K562 (cell line): ENCODE measurements around the gene DNAH3. TPM values are rescaled to one million over a fixed set of nuclear protein-coding genes. Genes with fewer than 3 reads are reported as not detected.

Experiments used
- CBFA2T3 ChIP-seq: fragments of 450-650 bp; IDR thresholded peaks from 2 replicates; pipeline ENCODE4 v1.6.1; 2017
- CHD4 ChIP-seq: fragments of 200-600 bp; sonication (generic); IDR thresholded peaks from 3 replicates; pipeline ENCODE4 v1.6.1; 2012; ENCODE audit warnings: low read depth, mild to moderate bottlenecking, mixed read lengths, low read length, inconsistent platforms; ENCODE audit not compliant: insufficient read depth, insufficient replicate concordance, poor library complexity, severe bottlenecking
- DIDO1 ChIP-seq: fragments of 450-650 bp; IDR thresholded peaks from 2 replicates; pipeline ENCODE4 v1.6.1; 2016; ENCODE audit warnings: low read depth, missing biosample characterization, missing genetic modification characterization
- ETV5 ChIP-seq: sonication (generic); formaldehyde crosslinking; IDR thresholded peaks from 2 replicates; pipeline ENCODE4 v1.4.0; 2020; ENCODE audit warnings: low read depth, mild to moderate bottlenecking, missing genetic modification reagents
- FOXK2 ChIP-seq, 2 experiments: fragments of 450-650 bp; IDR thresholded peaks in 1 of 2; conservative IDR thresholded peaks in 1 of 2; 2 replicates each; pipeline ENCODE4 v1.6.1; 2016; ENCODE audit warnings: low read depth in 2 of 2, mild to moderate bottlenecking in 1 of 2
- GMEB1 ChIP-seq: fragments of 250-450 bp; sonication (Bioruptor Pico); IDR thresholded peaks from 2 replicates; pipeline ENCODE4 v1.4.0; 2020; ENCODE audit warnings: mild to moderate bottlenecking
- HDAC2 ChIP-seq: fragments of 450-650 bp; IDR thresholded peaks from 2 replicates; pipeline ENCODE4 v1.6.1; 2016; ENCODE audit warnings: mild to moderate bottlenecking
- ILF3 ChIP-seq: fragments of 450-650 bp; IDR thresholded peaks from 2 replicates; pipeline ENCODE4 v1.6.1; 2018; ENCODE audit warnings: antibody characterized with exemption, mild to moderate bottlenecking, moderate library complexity, borderline replicate concordance
- IRF1 ChIP-seq: sonication (generic); formaldehyde crosslinking; IDR thresholded peaks from 2 replicates; pipeline ENCODE4 v1.8.0; 2022; ENCODE audit warnings: missing genetic modification reagents, mild to moderate bottlenecking, borderline replicate concordance
- MEF2D ChIP-seq: conservative IDR thresholded peaks from 2 replicates; pipeline ENCODE4 v1.6.1; 2016; ENCODE audit warnings: low read depth, missing genetic modification characterization, missing compliant biosample characterization
- MIER1 ChIP-seq: fragments of 450-650 bp; IDR thresholded peaks from 2 replicates; pipeline ENCODE4 v1.6.1; 2016; ENCODE audit warnings: antibody characterized with exemption, mild to moderate bottlenecking, low read depth
- NCOA4 ChIP-seq: fragments of 450-650 bp; IDR thresholded peaks from 2 replicates; pipeline ENCODE4 v1.6.1; 2018; ENCODE audit warnings: mild to moderate bottlenecking; ENCODE audit not compliant: partially characterized antibody
- NR2C2 ChIP-seq, 2 experiments: fragments of 200-800 bp in 1 of 2; sonication (Bioruptor generic) in 1 of 2; sonication (generic) in 1 of 2; formaldehyde crosslinking in 1 of 2; IDR thresholded peaks; 2 replicates each; pipeline versions ENCODE4 v1.6.1 to v1.8.0; 2016 to 2022; ENCODE audit warnings: mild to moderate bottlenecking in 1 of 2, missing compliant biosample characterization in 1 of 2, missing genetic modification characterization in 1 of 2, missing genetic modification reagents in 1 of 2
- PCBP1 ChIP-seq: fragments of 200-400 bp; formaldehyde crosslinking; IDR thresholded peaks from 2 replicates; pipeline ENCODE4 v1.6.1; 2018; ENCODE audit warnings: mild to moderate bottlenecking, low read depth, low read length; ENCODE audit not compliant: poor library complexity, severe bottlenecking
- RBM17 ChIP-seq: fragments of 200-400 bp; formaldehyde crosslinking; IDR thresholded peaks from 2 replicates; pipeline ENCODE4 v1.6.1; 2017; ENCODE audit warnings: low read depth, mild to moderate bottlenecking, low read length, borderline replicate concordance
- RUNX1 ChIP-seq: sonication (generic); IDR thresholded peaks from 2 replicates; pipeline ENCODE4 v1.6.1; 2016; ENCODE audit warnings: antibody characterized with exemption, low read depth
- SMC3 ChIP-seq: conservative IDR thresholded peaks from 2 replicates; pipeline ENCODE4 v1.6.1; 2011; ENCODE audit warnings: low read depth, low read length, improper control_type of control experiment; ENCODE audit not compliant: insufficient read depth
- TCF7L2 ChIP-seq: fragments of 150-350 bp; IDR thresholded peaks from 2 replicates; pipeline ENCODE4 v1.6.1; 2016; ENCODE audit warnings: low read depth, mild to moderate bottlenecking, low read length, moderate library complexity
- THAP7 ChIP-seq: fragments of 250-450 bp; sonication (Bioruptor Pico); IDR thresholded peaks from 2 replicates; pipeline ENCODE4 v1.5.0; 2021
- XRCC3 ChIP-seq: fragments of 450-650 bp; IDR thresholded peaks from 2 replicates; pipeline ENCODE4 v1.6.1; 2017; ENCODE audit warnings: mild to moderate bottlenecking, moderate library complexity
- ZEB2 ChIP-seq: fragments of 450-650 bp; IDR thresholded peaks from 2 replicates; pipeline ENCODE4 v1.6.1; 2016
- ZNF12 ChIP-seq: sonication (generic); formaldehyde crosslinking; IDR thresholded peaks from 2 replicates; pipeline ENCODE4 v1.4.0; 2020; ENCODE audit warnings: mild to moderate bottlenecking, missing genetic modification reagents
- ZNF232 ChIP-seq: sonication (generic); formaldehyde crosslinking; IDR thresholded peaks from 2 replicates; pipeline ENCODE4 v1.8.0; 2022; ENCODE audit warnings: mild to moderate bottlenecking, missing genetic modification reagents
- ZNF780A ChIP-seq: fragments of 250-450 bp; sonication (Bioruptor Pico); IDR thresholded peaks from 2 replicates; pipeline ENCODE4 v1.5.0; 2021; ENCODE audit warnings: mild to moderate bottlenecking
- ZNF785 ChIP-seq: fragments of 250-450 bp; sonication (Bioruptor Pico); IDR thresholded peaks from 2 replicates; pipeline ENCODE4 v1.4.0; 2020; ENCODE audit warnings: mild to moderate bottlenecking
- polyA plus RNA-seq, 8 experiments: library from polyadenylated mRNA; depleted of rRNA in 4 of 8; stranded (reverse) in 5 of 8; unstranded in 3 of 8; fragments of >200 nt; fragmentation: Nextera tagmentation in 2 of 8; fragmentation: Illumina TruSeq in 1 of 8; extraction: Ambion mirVana in 2 of 8; extraction: Trizol in 1 of 8; gene quantifications; 2 replicates each; pipeline versions ENCODE4 v1.2.1 to v1.2.3, GENCODE V29; 2011 to 2014; ENCODE audit warnings: inconsistent platforms in 1 of 8, missing spikeins in 1 of 8
- total RNA-seq, 7 experiments: library from RNA; depleted of rRNA in 6 of 7; stranded (reverse); fragments of >200 nt in 6 of 7; fragmentation: Illumina TruSeq in 2 of 7; extraction: Trizol in 2 of 7; gene quantifications; 2 replicates each; pipeline versions ENCODE4 v1.2.1 to v1.2.3, GENCODE V29; 2011 to 2021; ENCODE audit warnings: low replicate concordance in 1 of 7

The DNAH3 gene
- total and polyA plus RNA-seq, 9 of the 15 experiments (the other 6 are each of a cell fraction or from before 2014, with no cell fraction given) = 0.32 to 0.84 (median 0.44) TPM

- peak; percentile 98 for TF ChIP-seq ZNF780A (CRISPR knock-in tag)
- 0 out of 4 replicates have a peak, but pooled peaks of 1 of the 2 experiments have one; percentile 40 for TF ChIP-seq FOXK2 (conservative IDR thresholded peaks at IDR 0.05 in 1 of 2, IDR thresholded peaks at IDR 0.05 in 1 of 2; ENCODE audit: low read depth in 2 of 2)
- TF ChIP-seq SMC3 = no peak
- peak; percentile 99 for TF ChIP-seq DIDO1 (tag)
- TF ChIP-seq IRF1 (CRISPR knock-in tag) = no peak
- no peak for TF ChIP-seq NCOA4
- TF ChIP-seq HDAC2 = peak; percentile 44; the same call in 1 of the 2 replicates
- TF ChIP-seq TCF7L2 = no peak
- peak; percentile 100 for TF ChIP-seq MEF2D (tag)
- TF ChIP-seq ZNF12 (CRISPR knock-in tag) = no peak
- no peak for TF ChIP-seq CHD4
- no peak for TF ChIP-seq PCBP1
- peak; percentile 74; the same call in 1 of the 2 replicates for TF ChIP-seq NR2C2 (CRISPR knock-in tag; IDR thresholded peaks at IDR 0.05)
- peak; percentile 97 for TF ChIP-seq NR2C2 (tag; IDR thresholded peaks at IDR 0.05)
- TF ChIP-seq GMEB1 (CRISPR knock-in tag) = peak; percentile 94
- TF ChIP-seq ZEB2 = peak; percentile 77
- no peak for TF ChIP-seq MIER1
- peak; percentile 66 for TF ChIP-seq ETV5 (CRISPR knock-in tag)
- TF ChIP-seq ZNF785 (CRISPR knock-in tag) = peak; percentile 98
- no peak for TF ChIP-seq RBM17
- no peak for TF ChIP-seq XRCC3
- TF ChIP-seq CBFA2T3 = peak; percentile 18; the same call in 1 of the 2 replicates
- TF ChIP-seq ILF3 = no peak
- no peak for TF ChIP-seq ZNF232 (CRISPR knock-in tag)
- no peak for TF ChIP-seq RUNX1
- TF ChIP-seq THAP7 (CRISPR knock-in tag) = peak; percentile 96
These were observed 205.6 kb downstream of the DNAH3 start (continued) for GRCh38 chr16:20944861-20945574.
